ENCODE data around the gene SLC6A8.
"Not testable (repeated sequence)": the region's sequence is repeated elsewhere in the genome, so short reads cannot be mapped to it uniquely, and the experiment has no call there.

The SLC6A8 gene

DNA sequence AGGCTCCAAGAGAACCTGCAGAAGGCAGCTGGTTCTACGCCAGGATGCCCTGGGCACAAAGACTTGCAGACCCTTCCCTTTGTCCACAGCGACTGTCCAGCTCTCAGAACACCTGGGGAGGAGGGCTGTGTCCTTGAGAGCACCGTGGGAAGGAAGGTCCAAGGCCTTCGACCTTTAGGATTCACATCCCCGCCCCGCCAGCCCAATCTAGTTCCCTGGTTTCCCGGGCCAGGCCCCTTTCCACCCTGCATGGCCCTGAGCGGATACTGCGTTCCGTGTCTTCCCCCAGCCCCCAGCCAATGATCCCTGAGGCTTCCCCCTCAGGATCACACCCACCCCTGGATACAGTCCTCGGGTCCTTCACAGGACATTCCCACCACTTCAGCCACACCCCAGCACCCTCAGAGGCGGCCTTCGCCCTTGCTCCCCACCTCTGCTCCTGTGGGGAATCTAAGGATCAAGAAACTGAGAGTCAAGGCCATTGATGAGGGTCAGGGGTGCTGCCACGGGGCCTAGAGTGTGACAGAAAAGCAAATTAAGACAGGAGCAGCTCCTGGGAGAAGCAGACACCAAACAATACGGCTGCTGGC lies 46.0 kb downstream of the SLC6A8 start:
- no peak for DNase-seq

DNA sequence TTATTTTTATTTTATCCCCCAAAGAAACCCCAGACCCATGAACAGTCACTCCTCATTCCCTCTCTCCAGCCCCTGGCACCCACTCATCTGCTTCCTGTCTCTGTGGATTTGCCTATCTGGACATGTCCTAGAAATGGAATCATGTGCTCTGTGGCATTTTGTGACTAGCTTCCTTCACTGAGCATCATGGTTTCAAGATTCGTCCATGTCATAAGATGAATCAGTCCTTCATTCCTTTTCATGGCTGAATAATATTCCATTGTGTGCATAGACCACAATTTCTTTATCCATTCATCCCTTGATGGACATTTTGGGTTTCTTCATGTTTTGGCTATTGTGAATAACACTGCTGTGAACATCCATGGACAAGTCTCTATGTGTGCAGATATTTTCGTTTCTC lies 47.1 kb downstream of the SLC6A8 start:
- no peak for DNase-seq

DNA sequence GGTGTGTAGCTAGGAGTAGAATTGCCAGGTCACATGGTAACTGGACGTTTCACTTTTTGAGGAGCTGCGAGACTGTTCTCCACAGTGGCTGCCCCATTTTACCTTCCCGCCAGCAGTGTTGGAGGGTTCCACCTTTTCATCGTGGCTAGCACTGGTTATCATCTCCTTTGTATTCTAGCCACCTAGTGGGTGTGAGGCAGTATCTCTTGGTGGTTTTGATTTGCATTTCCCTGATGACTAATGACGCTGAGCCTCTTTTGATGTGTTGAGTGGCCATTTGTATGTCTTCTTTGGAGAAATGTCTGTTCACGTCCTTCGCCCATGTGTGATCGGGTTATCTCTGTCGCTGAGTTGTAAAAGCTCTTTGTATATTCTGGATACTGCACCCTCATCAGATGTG lies 47.5 kb downstream of the SLC6A8 start:
- DNase-seq: peak; percentile 44

DNA sequence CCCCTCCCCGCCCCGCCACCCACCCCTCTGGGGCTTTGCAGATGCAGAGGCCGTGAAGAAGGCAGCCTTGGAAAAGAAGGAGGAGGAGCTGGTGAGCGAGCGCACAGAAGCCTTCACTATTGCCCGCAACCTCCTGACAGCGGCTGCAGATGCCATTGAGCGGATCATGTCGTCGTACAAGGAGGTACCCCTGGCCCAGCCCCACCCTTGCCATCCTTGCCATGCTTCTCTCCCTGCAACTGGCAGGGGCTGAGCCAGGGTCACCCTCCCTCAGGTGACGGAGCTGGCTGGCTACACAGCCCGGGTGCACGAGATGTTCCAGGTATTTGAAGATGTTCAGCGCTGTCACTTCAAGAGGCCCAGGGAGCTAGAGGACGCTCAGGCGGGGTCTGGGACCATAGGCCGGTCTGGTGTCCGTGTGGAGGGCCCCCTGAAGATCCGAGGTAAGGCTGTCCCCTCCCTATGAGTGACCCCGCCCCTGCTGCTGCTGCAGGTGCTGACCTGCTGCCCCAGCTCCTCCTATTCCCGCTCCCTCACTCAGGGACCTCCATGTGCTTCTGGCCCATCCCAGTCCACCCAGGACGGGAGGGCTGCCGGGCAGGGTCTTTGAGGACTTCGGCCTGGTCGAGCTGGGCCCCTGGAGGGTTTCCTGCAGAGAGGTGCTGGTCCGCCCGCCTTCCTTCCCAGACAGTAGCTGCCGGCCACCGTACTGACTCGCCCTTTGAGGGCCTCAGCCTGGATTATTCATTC lies 48.5 kb downstream of the SLC6A8 start:
- no peak for DNase-seq

DNA sequence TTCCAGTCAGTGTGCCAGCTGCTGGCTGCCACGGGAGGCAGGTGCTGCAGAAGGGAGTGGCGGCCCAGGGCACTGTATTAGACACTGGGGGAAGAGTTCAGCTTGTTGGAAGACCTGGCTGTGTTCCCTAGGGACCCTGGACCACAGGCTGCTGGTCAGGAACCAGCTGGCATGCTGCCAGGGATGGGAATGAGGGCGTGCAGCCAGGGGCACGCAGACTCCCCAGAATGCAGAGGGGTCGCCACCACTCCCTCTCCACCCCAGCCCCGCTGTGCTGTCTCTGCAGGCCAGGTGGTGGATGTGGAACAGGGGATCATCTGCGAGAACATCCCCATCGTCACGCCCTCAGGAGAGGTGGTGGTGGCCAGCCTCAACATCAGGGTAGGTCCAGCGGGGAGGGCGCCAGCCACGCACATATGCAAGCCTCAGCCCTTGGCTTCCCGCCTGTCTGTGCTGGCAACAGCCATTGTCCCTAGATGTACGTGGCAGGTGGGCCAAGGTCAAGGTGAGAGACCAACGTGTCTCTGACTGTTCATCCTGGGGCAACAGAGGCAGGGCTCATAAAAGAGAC lies 49.2 kb downstream of the SLC6A8 start:
- no peak for DNase-seq

DNA sequence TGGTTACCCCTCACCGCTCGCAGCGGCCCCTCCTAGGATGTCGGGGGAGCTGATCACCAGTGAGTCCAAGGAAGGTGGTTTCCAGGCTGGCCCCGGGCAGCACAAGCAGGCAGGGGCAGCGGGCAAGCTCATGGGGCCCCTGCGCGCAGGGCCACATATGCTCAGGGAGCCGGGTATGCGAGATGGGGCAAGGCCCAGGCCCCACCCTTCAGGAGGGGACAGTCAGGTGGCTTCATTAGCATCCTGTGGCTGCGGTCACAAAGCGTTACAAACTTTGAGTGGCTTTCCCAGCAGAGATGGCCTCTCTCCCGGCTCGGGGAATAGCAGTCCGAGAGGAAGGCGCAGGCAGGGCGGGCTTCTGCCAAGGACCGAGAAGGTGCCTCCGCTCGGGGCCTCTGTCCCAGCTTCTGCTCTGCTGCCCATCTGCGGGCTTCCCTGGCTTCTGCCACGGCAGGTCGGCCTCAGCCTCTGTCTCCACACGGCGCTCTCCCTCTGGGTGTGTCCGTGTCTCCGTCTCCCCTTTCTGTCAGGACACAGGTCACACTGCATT lies 50.4 kb downstream of the SLC6A8 start:
- DNase-seq: no peak

DNA sequence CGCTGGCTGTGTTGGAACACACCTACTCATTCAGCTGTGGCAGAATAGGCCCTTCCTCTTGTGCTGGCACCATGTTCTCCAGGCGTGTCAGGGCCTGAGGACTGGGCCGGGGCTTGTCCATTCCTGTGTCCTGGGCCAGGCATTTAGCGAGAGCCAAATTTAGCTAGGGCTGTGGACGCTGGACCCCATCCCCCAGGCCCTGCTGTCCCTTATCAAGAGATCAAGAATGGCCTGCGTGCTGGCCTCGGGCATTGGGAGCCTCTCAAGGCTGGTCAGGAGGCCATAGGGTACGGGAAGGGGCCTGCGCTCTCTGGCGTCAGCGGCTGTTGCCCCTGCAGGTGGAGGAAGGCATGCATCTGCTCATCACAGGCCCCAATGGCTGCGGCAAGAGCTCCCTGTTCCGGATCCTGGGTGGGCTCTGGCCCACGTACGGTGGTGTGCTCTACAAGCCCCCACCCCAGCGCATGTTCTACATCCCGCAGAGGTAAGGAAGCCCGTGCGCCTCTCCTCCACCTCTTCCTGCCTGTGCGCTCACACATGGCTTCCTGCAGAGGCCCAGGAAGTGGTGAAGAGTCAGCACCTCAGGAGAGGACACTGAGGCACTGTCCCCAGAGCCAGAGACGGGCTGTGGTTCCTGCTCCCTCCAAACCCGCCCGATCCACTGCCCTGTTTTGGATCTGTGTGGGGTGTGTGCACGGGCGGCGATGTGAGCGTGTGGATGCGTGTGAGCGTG lies 52.2 kb downstream of the SLC6A8 start:
- DNase-seq: no peak

DNA sequence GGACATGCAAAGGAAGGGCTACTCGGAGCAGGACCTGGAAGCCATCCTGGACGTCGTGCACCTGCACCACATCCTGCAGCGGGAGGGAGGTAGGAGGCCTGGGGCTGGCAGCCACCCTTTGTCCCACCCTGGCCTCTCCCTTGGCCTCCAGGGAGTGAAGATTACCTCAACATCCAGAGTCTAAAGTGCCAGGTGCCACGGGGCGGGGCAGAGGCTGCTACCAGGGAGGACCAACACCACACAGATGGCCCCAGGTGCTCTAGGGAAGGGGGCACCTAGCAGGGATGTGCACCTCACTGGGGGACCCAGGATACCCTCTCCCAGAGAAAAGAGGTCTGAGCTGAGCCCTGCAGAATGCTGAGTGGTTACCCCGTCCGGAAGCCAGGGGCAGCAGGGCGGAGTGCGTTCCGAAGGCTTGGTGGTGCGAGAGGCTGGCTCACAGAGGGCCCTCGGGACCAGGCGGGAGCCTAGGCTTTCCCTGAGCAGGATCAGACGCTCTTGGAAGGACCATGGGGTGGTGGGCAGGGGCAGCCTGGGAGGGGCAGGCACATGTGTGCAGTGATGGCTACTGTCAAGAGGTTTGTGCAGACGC lies 53.0 kb downstream of the SLC6A8 start:
- no peak for DNase-seq

DNA sequence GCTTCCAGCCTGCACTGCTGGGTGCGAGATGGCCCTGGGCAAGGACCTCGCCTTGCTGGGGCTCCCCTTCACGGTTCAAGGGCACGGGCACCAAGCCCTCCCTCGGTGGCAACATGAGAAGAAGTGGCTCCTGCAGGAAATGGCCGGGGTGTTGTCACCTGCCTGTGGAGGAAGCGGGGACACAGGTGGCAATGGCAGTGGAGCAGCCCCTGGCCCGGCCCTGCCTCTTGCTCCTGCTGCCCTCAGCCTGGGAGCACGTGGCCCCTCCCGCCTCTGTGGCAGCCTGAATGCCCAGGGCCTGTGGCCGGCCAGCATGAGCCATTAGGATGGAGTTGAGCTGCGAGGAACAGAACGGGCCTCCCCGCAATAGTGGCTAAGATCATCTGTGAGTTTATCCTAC lies 53.7 kb downstream of the SLC6A8 start:
- no peak for DNase-seq

DNA sequence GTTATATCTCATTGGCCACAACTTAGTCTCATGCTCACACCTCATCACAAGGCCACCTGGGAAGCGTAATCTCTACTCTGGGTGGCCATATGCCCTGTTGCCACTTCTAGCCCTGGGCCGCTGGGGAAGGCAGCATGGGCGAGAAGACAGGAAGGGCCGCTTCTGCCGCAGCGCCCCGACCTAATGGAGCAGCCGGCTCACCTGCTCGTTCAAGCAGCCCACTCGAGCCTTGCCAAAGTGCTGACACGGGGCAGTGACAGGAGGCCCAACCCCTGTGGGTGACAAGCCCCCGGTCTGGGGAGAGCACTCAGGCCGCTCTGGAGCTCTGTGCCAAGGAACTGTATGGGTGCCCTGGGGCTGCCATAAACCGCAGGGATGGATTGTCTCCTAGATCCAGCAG lies 54.4 kb downstream of the SLC6A8 start:
- not testable (repeated sequence) for DNase-seq

DNA sequence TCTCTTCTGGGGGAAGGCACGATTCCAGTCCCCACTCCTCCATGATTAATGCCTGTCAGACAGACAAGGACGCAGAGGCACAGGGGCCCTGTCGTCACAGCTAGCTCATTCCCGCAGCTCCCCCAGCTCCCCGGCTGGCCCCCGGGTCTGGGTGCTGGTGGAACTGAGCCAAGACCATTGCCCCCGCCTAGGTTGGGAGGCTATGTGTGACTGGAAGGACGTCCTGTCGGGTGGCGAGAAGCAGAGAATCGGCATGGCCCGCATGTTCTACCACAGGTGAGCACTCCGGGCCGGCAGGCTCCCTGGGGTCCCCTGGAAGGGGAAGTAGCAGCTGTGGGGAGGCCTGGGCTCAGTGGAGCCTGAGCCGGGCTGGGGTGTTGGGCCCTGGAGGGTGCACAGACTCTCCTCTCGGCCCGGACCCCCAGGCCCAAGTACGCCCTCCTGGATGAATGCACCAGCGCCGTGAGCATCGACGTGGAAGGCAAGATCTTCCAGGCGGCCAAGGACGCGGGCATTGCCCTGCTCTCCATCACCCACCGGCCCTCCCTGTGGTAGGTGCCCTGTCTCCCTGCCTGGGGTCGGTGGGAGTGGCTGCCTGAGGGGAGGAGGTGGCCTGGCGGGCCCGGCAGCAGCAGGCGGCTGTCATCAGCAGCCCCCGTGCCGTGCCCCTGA lies 55.2 kb downstream of the SLC6A8 start:
- not testable (repeated sequence) for DNase-seq

DNA sequence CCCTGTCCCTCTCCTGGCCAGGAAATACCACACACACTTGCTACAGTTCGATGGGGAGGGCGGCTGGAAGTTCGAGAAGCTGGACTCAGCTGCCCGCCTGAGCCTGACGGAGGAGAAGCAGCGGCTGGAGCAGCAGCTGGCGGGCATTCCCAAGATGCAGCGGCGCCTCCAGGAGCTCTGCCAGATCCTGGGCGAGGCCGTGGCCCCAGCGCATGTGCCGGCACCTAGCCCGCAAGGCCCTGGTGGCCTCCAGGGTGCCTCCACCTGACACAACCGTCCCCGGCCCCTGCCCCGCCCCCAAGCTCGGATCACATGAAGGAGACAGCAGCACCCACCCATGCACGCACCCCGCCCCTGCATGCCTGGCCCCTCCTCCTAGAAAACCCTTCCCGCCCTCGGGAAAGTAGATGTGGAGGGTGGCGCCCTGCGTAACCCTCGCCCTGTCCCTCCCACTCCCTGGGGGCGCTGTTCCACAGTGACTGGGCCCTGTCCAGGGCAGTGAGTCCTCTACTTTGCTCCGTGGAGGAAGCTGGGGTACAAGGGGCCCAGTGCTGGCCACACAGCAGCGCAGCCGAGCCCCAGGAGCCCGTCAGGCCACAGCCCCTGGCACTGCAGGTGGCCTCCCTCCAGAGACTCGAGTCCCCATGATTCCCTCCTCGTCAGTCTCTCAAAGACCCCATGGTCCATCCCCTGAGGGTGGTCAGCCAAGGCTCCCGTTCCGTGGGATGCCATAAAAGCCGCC lies 55.9 kb downstream of the SLC6A8 start:
- not testable (repeated sequence) for DNase-seq

DNA sequence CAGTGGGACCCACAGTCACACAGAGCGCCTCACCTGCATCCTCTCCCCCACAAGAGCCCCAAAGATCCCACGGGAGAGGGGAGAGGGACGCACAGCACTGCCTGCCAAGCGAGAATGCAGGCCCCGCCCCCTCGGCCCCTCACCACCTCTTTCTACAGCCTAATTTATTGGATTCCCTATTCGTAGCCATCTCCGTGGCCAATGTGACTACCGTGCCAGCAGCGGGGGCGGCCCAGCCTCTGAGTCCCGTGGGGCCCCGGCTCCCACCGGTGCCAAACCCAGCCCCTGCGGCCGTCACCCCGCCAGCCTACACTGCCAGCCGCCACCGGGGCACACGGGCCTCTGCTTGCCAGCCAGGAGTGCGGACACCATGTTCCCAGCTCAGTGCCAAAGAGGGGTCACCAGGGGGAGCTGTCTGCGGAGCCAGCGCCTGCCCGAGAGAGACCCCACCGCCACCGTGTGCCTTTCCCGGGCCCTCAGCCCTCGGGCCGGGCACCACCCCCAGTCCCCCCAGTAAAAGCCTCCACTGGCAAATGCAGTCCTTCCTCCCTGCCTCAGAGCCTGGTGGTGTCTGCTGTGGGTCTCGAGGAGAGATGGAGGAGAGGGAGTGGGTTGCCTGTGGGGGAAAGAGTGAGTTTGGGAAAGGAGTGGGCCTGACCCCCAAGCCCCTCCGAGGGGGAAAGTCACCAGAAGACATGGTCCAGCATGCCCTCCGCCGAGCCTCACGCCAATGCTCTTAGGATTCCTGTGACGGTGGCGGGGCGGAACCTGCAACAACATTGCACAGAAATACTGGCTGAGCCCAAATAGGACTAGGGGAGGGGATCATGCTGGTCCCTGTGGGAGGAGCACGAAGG lies 56.7 kb downstream of the SLC6A8 start:
- no peak for DNase-seq

DNA sequence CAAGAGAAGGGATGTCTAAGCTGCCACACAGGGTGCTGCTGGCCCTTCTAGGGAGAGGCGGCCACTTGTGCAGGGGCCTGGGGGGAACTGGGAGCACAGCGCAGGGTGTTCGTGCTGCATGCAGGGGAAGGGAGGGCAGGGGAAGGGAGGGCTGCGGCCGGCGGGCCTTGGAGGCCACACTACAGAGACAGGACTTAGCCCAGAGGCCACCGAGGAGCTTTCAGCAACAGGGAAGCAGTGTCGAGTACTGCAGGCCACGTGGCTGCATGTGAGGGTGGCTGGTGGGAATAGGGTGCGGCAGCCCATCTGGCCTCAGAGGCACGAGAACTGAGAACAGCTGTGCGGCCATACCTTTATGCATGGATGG lies 57.3 kb downstream of the SLC6A8 start:
- not testable (repeated sequence) for DNase-seq
